Stimulated activated CD4-positive, alpha-beta T cell treated with anti-CD3 and anti-CD28 coated beads, Interleukin-12 subunit alpha, Interleukin-12 subunit beta, amount 100 ng/mL, for 4 hours (primary cell): Measurements from ENCODE around the gene ARIH2.
A peak's percentile ranks its signal among the peaks of the same experiment; 100 is the strongest.
"Not testable (repeated sequence)": the region's sequence is repeated elsewhere in the genome, so short reads cannot be mapped to it uniquely, and the experiment has no call there.

Experiments
- DNase-seq: peaks from one replicate; pipeline ENCODE4 v3.0.0-alpha.2; 2020

ARIH2 gene

GRCh38 chr3:49005998-49006397 is 87.4 kb downstream of the ARIH2 start:
- DNase-seq = no peak

GRCh38 chr3:49006408-49007067 is 87.9 kb downstream of the ARIH2 start:
- DNase-seq = no peak

- DNase-seq = peak; percentile 96
These were observed 88.6 kb downstream of the ARIH2 start, which contains the start of gene WDR6 for GRCh38 chr3:49007068-49007770. TSS of gene WDR6 (plus strand) at chr3:49007391. CDS start at chr3:49007432, 41 bp downstream.

DNA sequence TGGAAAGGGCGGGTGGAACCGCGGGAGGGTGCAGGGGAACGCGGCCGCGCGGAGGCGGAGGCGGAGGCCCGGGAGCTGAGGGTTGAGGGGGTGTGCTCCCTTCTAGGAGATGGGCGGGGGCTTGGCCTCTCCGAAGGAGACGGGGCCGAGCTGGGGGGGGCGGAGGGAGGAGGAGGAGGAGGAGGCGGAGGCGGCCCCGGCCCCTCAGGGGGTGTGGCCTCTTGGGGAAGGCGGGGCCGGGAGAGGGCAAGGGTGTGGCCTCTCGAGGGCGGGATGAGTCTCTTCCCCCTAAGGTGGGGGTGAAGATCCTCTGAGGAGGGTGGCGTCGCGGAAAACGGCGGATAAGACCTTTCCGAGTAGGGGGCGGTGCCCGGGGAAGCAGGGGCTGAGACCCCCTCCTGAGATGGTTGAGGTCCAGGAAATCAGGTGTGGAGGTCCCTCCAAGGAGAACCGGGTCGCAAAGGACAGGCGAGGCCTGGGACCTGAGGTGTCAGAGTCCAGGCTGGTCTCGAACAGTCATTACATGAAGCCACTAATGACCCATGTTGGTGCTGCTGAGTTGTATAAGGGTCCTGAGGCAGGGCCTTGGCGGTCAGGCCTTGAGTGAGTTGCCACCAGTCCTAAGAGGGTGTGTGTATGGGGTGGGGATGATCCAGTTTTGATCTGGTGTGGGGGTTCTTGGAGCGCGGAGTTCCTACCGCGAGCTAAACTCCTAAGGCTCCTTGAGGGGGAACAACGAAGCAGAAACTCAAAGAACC is 89.3 kb downstream of the ARIH2 start:
- peak; percentile 87 for DNase-seq

DNA sequence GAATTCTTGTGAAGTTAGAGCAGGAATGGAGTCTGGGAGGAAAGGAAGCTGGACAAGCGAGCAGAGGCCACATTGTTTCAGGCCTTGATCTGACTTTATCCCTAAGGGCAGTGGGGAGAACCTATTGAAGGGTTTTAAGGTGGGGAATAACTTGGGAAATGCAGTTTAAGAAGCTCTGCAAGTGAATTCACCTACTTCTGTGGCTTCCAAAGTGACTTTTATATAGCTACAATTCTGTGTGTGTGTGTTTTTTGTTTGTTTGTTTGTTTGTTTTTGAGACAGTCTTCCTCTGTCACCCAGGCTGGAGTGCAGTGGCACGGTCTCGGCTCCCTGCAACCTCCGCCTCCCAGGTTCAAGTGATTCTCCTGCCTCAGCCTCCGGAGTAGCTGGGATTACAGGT is 90.0 kb downstream of the ARIH2 start:
- not testable (repeated sequence) for DNase-seq

- DNase-seq = no peak
These were observed 90.8 kb downstream of the ARIH2 start for GRCh38 chr3:49009396-49009795.

- DNase-seq = no peak
These were observed 93.9 kb downstream of the ARIH2 start for GRCh38 chr3:49012441-49013017.

DNA sequence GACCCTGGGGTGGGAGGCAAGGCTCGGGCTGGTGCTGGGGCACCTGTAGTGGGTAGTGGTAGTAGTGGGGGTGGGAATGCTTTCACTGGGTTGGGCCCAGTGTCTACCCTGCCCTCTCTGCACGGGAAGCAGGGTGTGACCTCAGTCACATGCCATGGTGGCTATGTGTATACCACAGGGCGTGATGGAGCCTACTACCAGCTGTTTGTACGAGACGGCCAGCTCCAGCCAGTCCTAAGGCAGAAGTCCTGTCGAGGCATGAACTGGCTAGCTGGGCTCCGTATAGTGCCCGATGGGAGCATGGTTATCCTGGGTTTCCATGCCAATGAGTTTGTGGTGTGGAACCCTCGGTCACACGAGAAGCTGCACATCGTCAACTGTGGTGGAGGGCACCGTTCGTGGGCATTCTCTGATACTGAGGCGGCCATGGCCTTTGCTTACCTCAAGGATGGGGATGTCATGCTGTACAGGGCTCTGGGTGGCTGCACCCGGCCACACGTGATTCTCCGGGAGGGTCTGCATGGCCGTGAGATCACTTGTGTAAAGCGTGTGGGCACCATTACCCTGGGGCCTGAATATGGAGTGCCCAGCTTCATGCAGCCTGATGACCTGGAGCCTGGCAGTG is 94.6 kb downstream of the ARIH2 start:
- no peak for DNase-seq

- peak; percentile 42 for DNase-seq
These were observed 95.4 kb downstream of the ARIH2 start for GRCh38 chr3:49013738-49014660.

- no peak for DNase-seq
These were observed 96.4 kb downstream of the ARIH2 start for GRCh38 chr3:49015072-49015471.

GRCh38 chr3:49015765-49016164 is 97.1 kb downstream of the ARIH2 start:
- DNase-seq = no peak

DNA sequence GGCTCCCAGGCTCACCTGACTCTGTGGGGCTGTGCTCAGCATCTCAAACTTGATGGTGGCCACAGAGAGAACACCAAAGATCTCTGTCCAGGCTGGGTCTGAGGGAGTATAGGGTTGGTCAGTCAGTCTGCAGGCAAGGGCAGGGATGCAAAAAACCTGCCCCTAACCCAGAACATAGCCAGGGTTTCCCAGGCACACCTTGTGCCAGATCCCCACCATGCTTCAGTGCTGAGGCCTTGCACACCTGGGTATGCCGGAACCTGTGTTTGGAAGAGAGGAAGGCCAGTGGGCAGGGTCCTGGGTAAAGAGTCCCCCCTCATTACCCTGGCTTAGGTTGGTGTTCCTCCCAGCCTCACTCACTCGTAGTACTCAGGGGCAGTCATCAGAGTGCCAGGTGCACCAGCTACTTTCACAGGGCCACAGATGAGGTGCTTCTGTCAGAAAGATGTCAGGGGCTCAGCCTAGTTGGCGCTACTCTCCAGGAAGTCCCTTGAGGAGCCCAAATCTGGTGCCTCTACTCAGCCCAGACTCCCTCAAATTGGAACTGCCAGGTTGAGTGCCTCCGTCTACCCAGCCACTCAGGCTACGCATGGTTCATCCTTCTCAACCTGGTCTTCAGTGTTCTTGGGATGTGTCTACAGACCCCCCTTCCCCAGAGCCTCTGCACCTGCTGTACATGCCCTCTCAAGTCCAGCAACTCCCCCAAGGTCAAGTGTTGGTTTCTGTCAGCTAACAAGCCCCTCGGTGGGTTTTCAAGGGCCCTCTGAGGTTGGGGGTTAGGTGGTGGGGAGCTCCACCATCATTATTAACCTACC is 98.0 kb downstream of the ARIH2 start:
- no peak for DNase-seq

GRCh38 chr3:49017229-49017970 is 98.8 kb downstream of the ARIH2 start:
- DNase-seq = no peak

- DNase-seq = peak; percentile 58
These were observed 99.5 kb downstream of the ARIH2 start, which contains the start of gene DALRD3 for GRCh38 chr3:49017971-49018706. TSS of gene DALRD3 (minus strand) at chr3:49018580. CDS start at chr3:49018564, 16 bp downstream.

DNA sequence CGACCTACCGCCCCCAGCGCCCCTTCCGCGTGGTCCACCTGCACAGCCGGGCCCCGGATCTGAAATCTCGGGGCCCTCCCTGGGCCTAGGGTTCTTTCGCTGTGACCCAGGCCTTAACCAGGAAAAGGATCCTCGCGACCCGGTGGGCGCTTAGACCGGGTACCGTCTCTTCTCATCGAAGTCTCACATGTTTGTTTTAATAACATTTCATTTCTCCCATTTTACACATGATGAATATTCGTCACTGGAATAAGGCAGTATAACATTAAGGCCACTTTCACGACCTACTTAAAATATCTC is 100.0 kb downstream of the ARIH2 start:
- DNase-seq = no peak

DNA sequence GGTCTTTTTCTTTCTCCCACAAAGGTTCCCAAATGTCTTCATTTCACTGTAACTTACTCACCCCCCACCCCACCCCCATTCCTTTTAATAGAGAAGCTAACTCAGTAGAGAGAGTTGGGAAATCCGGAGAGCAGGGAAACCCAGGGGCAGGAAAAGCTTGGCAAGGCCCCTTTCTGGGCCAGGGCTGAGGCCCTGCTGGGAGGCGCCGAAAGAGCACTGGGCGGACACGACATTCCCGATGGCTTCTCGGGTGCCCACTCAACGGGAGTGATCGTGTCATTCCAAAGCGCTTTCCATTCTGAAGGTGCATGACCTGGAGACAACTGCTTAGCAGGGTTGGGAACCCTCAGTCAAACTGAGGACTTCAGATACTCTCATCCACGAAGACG is 101.3 kb downstream of the ARIH2 start:
- no peak for DNase-seq

DNA sequence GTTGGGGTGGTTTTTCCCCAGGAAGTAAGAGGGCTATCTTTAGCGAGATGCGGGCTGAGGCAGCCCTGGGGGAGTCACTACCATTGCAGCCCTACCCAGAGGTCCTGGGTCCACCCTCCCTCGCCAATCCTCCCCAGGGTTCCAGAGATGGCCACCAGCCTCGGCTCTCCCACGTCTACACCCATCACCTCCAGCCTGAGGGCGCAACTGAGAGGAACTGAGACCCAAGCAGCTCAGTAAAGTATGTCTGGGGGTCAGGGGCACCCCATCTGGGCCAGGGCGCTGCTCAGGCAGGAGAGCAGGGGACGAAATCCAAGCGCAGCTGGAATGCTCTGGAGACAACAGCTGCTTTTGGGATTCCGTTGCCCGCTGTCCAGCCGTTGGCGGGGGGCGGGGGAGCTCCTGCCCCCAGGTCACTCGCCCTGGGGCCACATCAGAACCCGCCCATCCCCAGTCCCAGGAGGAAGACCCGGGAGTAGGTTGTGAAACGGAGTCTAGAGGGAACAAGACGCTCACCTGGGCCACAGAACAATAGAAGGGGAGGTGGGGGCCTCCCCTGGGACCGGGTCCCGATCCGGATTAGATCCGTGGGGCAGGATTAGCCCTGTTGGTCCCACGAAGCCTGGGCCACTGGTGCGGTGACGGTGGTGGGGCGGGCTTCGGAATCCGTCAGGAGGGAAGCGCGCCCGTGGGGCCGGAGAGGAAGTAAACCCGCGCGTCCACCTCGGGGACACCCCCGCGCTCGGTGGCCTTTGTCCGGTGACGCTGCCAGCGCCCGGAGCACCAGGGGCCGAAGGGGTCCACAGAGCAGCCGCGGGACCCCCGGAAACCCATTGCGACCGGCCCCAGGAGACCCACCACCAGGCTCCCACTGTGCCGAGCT is 101.9 kb downstream of the ARIH2 start:
- no peak for DNase-seq

- DNase-seq = peak; percentile 99
These were observed 102.7 kb downstream of the ARIH2 start for GRCh38 chr3:49021213-49021812.
